Superior temporal gyrus (tissue), 1 donor: Measurements from ENCODE around the gene CLRN3.

ENCODE experiments used
- DNase-seq: peaks from one replicate; pipeline ENCODE4 v3.0.0-alpha.2; 2016; ENCODE audit errors: extremely low spot score

CLRN3 gene

GRCh38 chr10:127874671-127875448 is 17.9 kb downstream of the CLRN3 start:
- no peak for DNase-seq

- no peak for DNase-seq
These were observed 18.8 kb downstream of the CLRN3 start for GRCh38 chr10:127873901-127874470.

DNA sequence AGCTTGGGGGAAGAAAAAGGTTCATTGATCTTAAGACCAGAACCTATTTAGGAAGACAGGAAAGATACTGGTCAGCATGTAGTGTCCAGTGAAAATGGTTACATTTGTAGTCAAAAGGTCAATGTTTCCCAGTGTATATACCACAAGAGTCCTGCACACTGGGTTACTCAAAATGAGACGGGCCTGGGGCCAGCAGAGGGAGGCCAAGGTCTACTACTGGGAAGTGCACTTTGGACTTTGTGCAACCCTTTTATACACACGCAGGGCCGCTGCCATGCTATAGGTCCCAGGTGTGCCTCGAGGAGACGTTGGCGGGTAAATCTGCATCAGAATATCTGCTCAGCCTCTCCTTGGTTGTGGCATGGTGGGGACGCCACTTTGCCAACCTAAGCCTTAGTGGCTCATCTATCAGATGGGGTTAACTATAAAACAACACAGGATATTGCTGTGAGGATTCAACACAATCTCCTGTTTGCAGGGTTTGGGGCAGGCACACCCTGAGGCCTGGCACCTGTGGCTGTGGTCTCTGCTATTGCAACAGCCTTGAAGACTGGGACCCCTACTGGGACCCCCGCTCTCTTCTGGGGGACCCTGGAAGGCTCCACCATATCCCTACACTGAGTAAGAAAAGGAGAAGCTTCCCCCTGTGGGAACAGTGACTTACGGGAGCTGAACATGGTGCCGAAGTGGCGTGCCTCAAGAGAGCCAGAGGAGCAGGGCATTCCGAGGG is 19.7 kb downstream of the CLRN3 start:
- DNase-seq, result no peak

- no peak for DNase-seq
These were observed 20.6 kb downstream of the CLRN3 start for GRCh38 chr10:127872011-127872761.

- DNase-seq, result no peak
These were observed 21.1 kb downstream of the CLRN3 start for GRCh38 chr10:127871631-127872010.

DNA sequence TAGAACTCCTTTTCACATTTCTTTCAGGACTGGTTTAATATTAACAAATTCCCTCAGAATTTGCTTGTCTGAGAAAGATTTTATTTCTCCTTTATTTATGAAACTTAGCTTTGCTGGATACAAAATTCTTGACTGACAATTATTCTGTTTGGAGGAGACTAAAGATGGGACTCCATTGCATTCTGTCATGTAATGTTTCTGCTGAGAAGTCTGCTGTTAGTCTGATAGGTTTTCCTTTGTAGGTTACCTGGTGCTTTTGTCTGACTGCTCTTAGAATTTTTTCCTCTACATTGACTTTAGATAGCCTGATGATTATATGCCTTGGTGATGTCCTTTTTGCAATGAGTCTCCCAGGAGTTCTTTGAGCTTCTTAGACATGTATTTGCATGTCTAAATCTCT is 23.4 kb downstream of the CLRN3 start:
- DNase-seq, result no peak

DNA sequence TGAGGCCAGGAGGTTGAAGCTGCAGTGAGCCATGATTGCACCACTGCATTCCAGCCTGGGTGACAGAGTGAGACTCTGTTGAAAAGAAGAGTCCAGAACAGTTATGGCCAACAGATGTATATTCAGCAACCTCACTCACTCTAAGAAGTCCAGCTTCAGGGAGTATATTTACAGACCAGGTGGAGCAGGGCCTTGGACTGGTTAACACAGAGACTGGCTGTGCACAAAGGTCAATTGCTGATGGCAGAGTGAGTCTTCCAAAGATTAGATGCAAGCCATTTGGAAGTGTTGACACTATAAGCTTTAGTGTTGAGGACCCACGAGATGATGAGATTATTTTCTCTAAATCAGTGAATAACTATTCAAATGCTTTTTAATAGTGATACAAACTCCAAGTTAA is 24.9 kb downstream of the CLRN3 start:
- DNase-seq, result no peak

DNA sequence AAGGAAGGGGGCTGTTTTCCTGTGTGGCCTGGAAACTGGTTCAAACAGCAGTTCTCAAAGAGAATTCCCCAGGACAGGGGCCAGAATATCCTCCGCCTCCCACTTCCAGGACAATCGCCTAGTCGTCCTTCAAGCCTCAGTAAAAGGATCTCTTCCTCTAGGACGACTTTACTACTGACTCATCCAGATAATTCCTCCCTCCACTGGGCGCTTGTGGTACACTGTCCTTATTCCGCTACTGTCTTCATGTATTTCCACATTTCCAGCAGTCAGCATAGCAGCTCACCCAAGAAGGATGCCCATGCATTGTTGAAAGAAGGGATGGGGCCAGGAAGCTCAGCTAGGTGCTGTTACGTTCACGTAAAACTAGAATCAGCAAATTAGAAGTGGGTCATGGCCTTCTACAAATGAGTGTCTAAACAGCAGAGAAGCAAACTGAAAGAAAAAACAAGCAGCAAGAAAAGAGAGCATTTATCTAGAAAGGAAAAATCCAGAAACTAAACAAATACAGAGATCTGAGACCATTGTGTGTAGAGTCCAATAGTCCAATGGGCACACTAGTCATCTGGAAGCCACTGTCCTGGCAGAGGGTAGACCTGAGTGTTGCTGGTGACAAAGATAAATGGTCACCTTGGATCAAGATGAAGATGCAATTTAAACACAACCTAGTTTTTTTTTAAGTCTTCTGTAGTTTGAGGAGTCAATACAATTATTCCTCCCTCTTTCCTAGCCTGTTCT is 26.3 kb downstream of the CLRN3 start:
- no peak for DNase-seq

- no peak for DNase-seq
These were observed 29.4 kb downstream of the CLRN3 start for GRCh38 chr10:127863231-127863825.

- DNase-seq, result no peak
These were observed 32.1 kb downstream of the CLRN3 start for GRCh38 chr10:127860592-127860991.

DNA sequence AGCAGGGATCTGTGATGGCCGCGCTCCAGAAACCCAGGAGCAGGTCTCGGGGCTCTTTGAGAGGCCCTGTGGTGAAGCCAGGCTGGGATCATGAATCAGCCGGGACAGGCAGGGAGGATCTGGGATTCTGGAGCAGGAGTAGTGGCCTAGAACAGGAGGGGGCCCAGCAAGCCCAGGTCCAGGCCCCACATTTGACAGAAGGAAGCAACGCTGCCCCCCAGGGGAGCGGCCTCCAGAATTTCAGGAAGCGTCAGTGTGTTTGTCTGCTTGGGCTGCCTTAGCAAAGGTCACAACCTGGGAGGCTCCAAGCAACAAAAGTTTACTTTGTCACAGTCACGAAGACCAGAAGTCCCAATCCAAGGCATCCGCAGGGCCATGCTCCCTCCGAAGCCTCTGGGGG is 36.8 kb downstream of the CLRN3 start:
- no peak for DNase-seq

DNA sequence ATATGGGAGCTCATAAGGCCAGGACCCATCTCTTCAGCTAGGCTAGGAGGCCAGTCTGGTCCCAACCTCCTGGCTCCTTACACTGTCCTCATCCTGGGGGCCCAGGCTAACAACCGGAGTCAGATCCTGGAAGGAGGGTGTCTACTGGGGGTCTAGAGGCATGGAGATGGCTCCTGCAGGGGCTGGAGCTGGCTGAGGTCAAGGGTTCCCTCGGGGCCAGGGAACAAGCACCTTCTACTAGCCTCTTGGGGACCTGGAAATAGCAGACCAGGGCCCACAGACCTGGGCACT is 37.2 kb downstream of the CLRN3 start:
- DNase-seq, result no peak

GRCh38 chr10:127854769-127855590 is 37.8 kb downstream of the CLRN3 start:
- no peak for DNase-seq

GRCh38 chr10:127853868-127854768 is 38.6 kb downstream of the CLRN3 start:
- DNase-seq, result peak; percentile 96

- DNase-seq, result no peak
These were observed 40.3 kb downstream of the CLRN3 start for GRCh38 chr10:127852456-127852855.

- DNase-seq, result no peak
These were observed 41.0 kb downstream of the CLRN3 start for GRCh38 chr10:127851661-127852194.

GRCh38 chr10:127850944-127851343 is 41.8 kb downstream of the CLRN3 start:
- no peak for DNase-seq

DNA sequence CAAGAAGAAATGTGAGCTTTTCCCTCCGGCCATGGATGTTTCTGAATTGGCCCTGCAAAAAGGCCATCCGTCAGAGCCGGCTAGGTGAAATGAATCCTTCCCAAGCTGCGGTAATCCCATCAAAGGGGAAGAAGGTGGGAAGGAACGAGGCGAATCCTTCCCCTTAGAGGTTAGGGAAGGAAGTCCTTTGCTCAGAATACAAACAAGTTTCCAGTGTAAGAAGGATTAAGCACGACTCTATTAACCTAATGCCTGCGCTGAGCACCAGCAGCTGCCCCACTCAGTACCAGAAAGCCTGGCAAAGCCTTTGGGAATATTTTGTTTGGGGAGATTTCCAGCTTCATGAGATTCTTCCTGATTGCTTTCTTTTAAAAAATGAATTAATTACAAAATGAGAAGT is 42.8 kb downstream of the CLRN3 start:
- no peak for DNase-seq

DNA sequence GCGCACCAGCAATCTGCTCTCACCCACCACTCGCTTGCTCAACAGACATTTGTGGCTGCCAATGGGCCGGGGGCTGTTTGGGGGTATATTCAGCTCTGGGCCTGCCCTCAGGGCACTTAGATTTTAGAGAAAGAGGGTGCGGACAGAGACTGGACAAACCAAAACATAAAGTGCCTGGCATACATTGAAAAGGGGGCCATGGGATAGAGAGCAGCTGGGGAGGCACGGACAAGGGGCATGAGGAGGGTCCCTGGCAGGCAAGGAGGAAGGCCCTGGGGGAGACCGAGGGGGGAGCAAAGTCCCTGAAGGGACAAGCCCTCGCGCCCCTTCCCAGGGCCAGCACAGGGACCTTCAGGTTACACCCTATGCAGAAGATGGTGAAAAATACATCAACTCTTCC is 43.5 kb downstream of the CLRN3 start:
- no peak for DNase-seq
